Panc1 (cell line): ENCODE data around the gene WDR82. TPM values are rescaled to one million over a fixed set of nuclear protein-coding genes. Genes with fewer than 3 reads are reported as not detected.

ENCODE experiments used
- ATAC-seq: fragments of 200-7000 bp; cut with Tn5 transposase; 2 replicates; pipeline ENCODE4 v1.9.1; 2020; ENCODE audit warnings: mild to moderate bottlenecking, moderate library complexity
- BruUV-seq: library from RNA; stranded (reverse); fragments of 400-500 nt; replicated peaks from 2 replicates; lab custom pipeline; 2021; lab: Mats Ljungman, UMichigan
- CTCF ChIA-PET: fragments of 300-600 bp; sonication (Branson Sonifier 250); formaldehyde crosslinking; loops from one replicate; lab custom pipeline; 2022; ENCODE audit warnings: antibody characterized with exemption; lab: Charles Lee
- POLR2A ChIA-PET: fragments of 300-600 bp; sonication (Branson Sonifier 250); formaldehyde crosslinking; loops from one replicate; lab custom pipeline; 2022; ENCODE audit warnings: antibody characterized with exemption; lab: Charles Lee
- DNase-seq: peaks from one replicate; pipeline ENCODE4 v3.0.0-alpha.2; 2010; ENCODE audit warnings: low read depth, low spot score
- H3K27ac ChIP-seq: 2 replicates; pipeline ENCODE4 v1.5.1; 2011; ENCODE audit warnings: mild to moderate bottlenecking, low read length, inconsistent platforms
- H3K27me3 ChIP-seq: fragments of 200-500 bp; sonication (Bioruptor generic); 2 replicates; pipeline ENCODE4 v1.6.0; 2014; ENCODE audit warnings: low read length, inconsistent platforms; ENCODE audit not compliant: control insufficient read depth, insufficient read depth
- H3K36me3 ChIP-seq: fragments of 200-500 bp; sonication (Bioruptor generic); 2 replicates; pipeline ENCODE4 v1.5.1; 2014; ENCODE audit warnings: inconsistent platforms, mild to moderate bottlenecking, low read length, moderate library complexity; ENCODE audit not compliant: control insufficient read depth, insufficient read depth
- H3K4me1 ChIP-seq: 2 replicates; pipeline ENCODE4 v1.5.1; 2011; ENCODE audit warnings: inconsistent platforms, mild to moderate bottlenecking, low read length, moderate library complexity; ENCODE audit not compliant: control insufficient read depth, insufficient read depth
- H3K4me3 ChIP-seq, 2 experiments: 2 replicates each; pipeline ENCODE4 v1.5.1; 2011 to 2012; ENCODE audit warnings: low read depth in 2 of 2, low read length in 2 of 2, mild to moderate bottlenecking in 2 of 2, inconsistent platforms in 1 of 2, moderate library complexity in 1 of 2
- H3K9me3 ChIP-seq: fragments of 200-500 bp; sonication (Bioruptor generic); 2 replicates; pipeline ENCODE4 v1.5.1; 2014; ENCODE audit warnings: low read depth, mild to moderate bottlenecking, inconsistent platforms, low read length, moderate library complexity; ENCODE audit not compliant: control insufficient read depth, insufficient read depth
- CTCF ChIP-seq: fragments of 450-650 bp; IDR thresholded peaks from 2 replicates; pipeline ENCODE4 v1.5.1; 2017; ENCODE audit warnings: mild to moderate bottlenecking
- POLR2AphosphoS5 ChIP-seq: IDR thresholded peaks from 2 replicates; pipeline ENCODE4 v1.6.1; 2012; ENCODE audit warnings: mild to moderate bottlenecking, low read depth, low read length, moderate library complexity
- REST ChIP-seq, 2 experiments: IDR thresholded peaks; 2 replicates each; pipeline ENCODE4 v1.6.1; 2011 to 2012; ENCODE audit warnings: low read depth in 2 of 2, control low read depth in 1 of 2, low read length in 1 of 2, mild to moderate bottlenecking in 1 of 2, moderate library complexity in 1 of 2; ENCODE audit not compliant: insufficient read depth in 1 of 2
- SIN3A ChIP-seq: IDR thresholded peaks from 2 replicates; pipeline ENCODE4 v1.6.1; 2012; ENCODE audit warnings: low read depth, mild to moderate bottlenecking, low read length, moderate library complexity, borderline replicate concordance; ENCODE audit not compliant: insufficient read depth
- TCF7L2 ChIP-seq: IDR thresholded peaks from 2 replicates; pipeline ENCODE4 v1.6.1; 2011; ENCODE audit warnings: mild to moderate bottlenecking, low read depth, low read length, inconsistent platforms
- in situ Hi-C: cut with HindIII; loops from 2 replicates; pipeline ENCODE4 v1.10.0; 2016; ENCODE audit warnings: low sequenced_read_pairs, low pct_unique_long_range_greater_than_20kb
- intact Hi-C: fragments of 100-400 bp; cut with micrococcal nuclease; formaldehyde crosslinking; loops from one replicate; pipeline ENCODE4 v1.10.0; 2022; ENCODE audit not compliant: unreplicated experiment
- total RNA-seq: library from RNA; stranded (reverse); gene quantifications from one replicate; pipeline ENCODE4 v1.2.1, GENCODE V29; 2021; ENCODE audit not compliant: unreplicated experiment

Gene WDR82
- total RNA-seq, 1 experiment from 2014 or later: 57.9 TPM

- ATAC-seq (no peak), DNase-seq (no peak)
- ChIA-PET POLR2A (no interaction called here), CTCF (interaction anchor here (1.1 kb wide), 1 partner anchor 44 kb away, joined by 3 read pairs; no protein-coding TSS in a partner anchor)
- Histone ChIP-seq H3K27me3 (no peaks in the 10 kb centered on the region), H3K9me3 (no peaks in the 10 kb centered on the region), H3K4me1 (peaks cover 4% of the 10 kb centered on the region), H3K4me3 (no peak overlapping the region), H3K27ac (no peak overlapping the region), H3K36me3 (no peaks in the 10 kb centered on the region)
- no TSS peak for BruUV-seq
- in situ Hi-C loops: no loop called here
- no peak for TF ChIP-seq REST (IDR thresholded peaks at IDR 0.05; ENCODE audit: insufficient read depth in 1 of 2, low read depth in 2 of 2, low read length in 1 of 2)
- no peak for TF ChIP-seq CTCF
- TF ChIP-seq POLR2AphosphoS5: no peak
- no peak for TF ChIP-seq TCF7L2
- TF ChIP-seq SIN3A: no peak
- intact Hi-C loops: loop anchor here (5.0 kb wide), 1 partner anchor 153 kb away; the partner anchor contains the start of gene SEMA3G
Measured at GRCh38 chr3:52294320-52295150, 16.1 kb upstream of the WDR82 start.

DNA sequence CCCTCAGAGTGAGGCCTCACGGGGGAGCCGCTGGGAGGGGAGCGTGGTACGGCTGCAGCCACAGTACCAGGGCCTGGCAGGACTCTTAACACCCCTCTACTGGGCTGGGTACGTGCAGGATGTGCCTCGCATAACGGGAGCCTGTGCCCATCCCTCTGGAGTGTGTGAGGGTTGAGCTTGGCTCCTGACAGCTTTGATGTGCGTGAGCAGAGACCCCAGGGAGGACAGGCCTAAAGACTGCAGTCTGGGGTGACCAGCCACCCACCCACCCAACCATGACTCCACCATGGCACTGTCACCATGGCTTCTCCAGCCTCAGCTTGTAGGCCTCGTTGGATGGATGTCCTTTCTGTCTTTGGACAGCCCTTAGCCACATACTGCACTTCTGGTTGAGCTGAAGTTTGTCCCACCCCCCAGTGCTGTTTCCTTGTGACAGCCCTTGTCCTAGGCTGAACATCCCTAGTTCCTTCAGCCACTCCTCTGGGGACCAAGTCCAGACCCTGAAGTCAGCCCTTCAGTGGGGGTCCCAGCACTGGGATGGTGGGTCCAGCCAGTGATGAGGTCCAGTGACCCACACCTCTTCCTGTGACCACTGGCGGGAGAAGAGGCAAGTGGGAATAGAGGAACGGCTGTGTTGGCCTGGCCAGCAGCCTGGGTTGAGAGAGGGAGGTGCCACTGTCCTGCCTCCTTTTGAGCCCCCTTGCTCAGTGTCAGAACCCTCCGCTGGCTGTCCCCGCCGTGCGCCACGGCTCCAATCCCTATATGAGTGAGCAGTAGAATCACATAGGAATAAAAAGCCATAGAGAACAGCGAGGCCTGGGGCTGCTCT, 15.3 kb upstream of the WDR82 start:
- POLR2A ChIA-PET: no interaction called here
- Histone ChIP-seq H3K36me3 (no peaks in the 10 kb centered on the region), H3K4me3 (no peak overlapping the region), H3K27ac (no peak overlapping the region), H3K9me3 (no peaks in the 10 kb centered on the region), H3K27me3 (no peaks in the 10 kb centered on the region), H3K4me1 (no peaks in the 10 kb centered on the region)
- CTCF ChIA-PET: no interaction called here
- intact Hi-C loops: loop anchor here (5.0 kb wide), 1 partner anchor 154 kb away; the partner anchor contains the start of gene SEMA3G
- no TSS peak for BruUV-seq
- in situ Hi-C loops: no loop called here
- TF ChIP-seq REST (IDR thresholded peaks at IDR 0.05; ENCODE audit: insufficient read depth in 1 of 2, low read depth in 2 of 2, low read length in 1 of 2): no peak
- no peak for TF ChIP-seq SIN3A
- no peak for TF ChIP-seq TCF7L2
- TF ChIP-seq CTCF: no peak
- TF ChIP-seq POLR2AphosphoS5: no peak
- no peak for ATAC-seq
- DNase-seq: no peak
